ENCODE results near the gene CAMK1D. TPM values are rescaled to one million over a fixed set of nuclear protein-coding genes. Genes with fewer than 3 reads are reported as not detected.
A peak's percentile ranks its signal among the peaks of the same experiment; 100 is the strongest.

Gene CAMK1D
- total RNA-seq, 2 experiments from 2014 or later, result 19.0 to 25.6 TPM

GRCh38 chr10:12340371-12340770, 9.0 kb upstream of the CAMK1D start:
- Histone ChIP-seq H3K79me2 (ENCODE audit: insufficient read depth, low read depth, low read length) (no peaks in the 10 kb centered on the region), H2AFZ (ENCODE audit: low read length) (peak overlapping the region; percentile 57), H4K20me1 (ENCODE audit: insufficient read depth, low read length) (no peaks in the 10 kb centered on the region), H3K9me2 (ENCODE audit: insufficient read depth, low read length) (no peaks in the 10 kb centered on the region), H3K36me3 (ENCODE audit: insufficient read depth, low read length) (no peaks in the 10 kb centered on the region), H3K27ac (ENCODE audit: low read depth, low read length, poor library complexity, severe bottlenecking) (peak overlapping the region; percentile 100), H3K4me3 (ENCODE audit: low read depth, low read length, poor library complexity, severe bottlenecking) (peak overlapping the region; percentile 52), H3K9me3 (ENCODE audit: low read length) (peaks cover 5% of the 10 kb centered on the region; the same call in 1 of the 2 replicates), H3K4me1 (ENCODE audit: insufficient read depth, low read length, poor library complexity, severe bottlenecking) (peaks cover 74% of the 10 kb centered on the region), H3K4me2 (ENCODE audit: low read length) (peak overlapping the region; percentile 64)
- TF ChIP-seq CTCF (conservative IDR thresholded peaks at IDR 0.05; ENCODE audit: low read length), result no peak
- no peak for TF ChIP-seq EZH2phosphoT487 (IDR thresholded peaks at IDR 0.05; ENCODE audit: borderline replicate concordance, low read depth, low read length)
- POLR2A ChIA-PET, result interaction anchor here (0.6 to 2.5 kb wide), 6 partner anchors 9 to 112 kb away, joined by 3 to 12 read pairs (median 4); partner anchors contain the start of gene CAMK1D
- intact Hi-C loops (cut with micrococcal nuclease; ENCODE audit: unreplicated experiment), result loop anchor here (2.0 to 10.0 kb wide), 4 partner anchors 76 to 276 kb away; partner anchors contain the start of genes CDC123, DHTKD1 and NUDT5
- DNase-seq (ENCODE audit: low spot score), result peak; percentile 61
- CTCF ChIA-PET (ENCODE audit: unreplicated experiment), result interaction anchor here (0.5 to 1.3 kb wide), 2 partner anchors 72 to 145 kb away, joined by 4 to 6 read pairs; no protein-coding TSS in a partner anchor
- no TSS peak for BruUV-seq (replicated peaks)

- Histone ChIP-seq H3K36me3 (ENCODE audit: insufficient read depth, low read length) (no peaks in the 10 kb centered on the region), H3K4me1 (ENCODE audit: insufficient read depth, low read length, poor library complexity, severe bottlenecking) (peaks cover 80% of the 10 kb centered on the region), H3K4me2 (ENCODE audit: low read length) (peak overlapping the region; percentile 64), H4K20me1 (ENCODE audit: insufficient read depth, low read length) (no peaks in the 10 kb centered on the region), H3K27ac (ENCODE audit: low read depth, low read length, poor library complexity, severe bottlenecking) (peak overlapping the region; percentile 100), H2AFZ (ENCODE audit: low read length) (peak overlapping the region; percentile 57; the same call in 1 of the 2 replicates), H3K4me3 (ENCODE audit: low read depth, low read length, poor library complexity, severe bottlenecking) (peak overlapping the region; percentile 52), H3K9me2 (ENCODE audit: insufficient read depth, low read length) (no peaks in the 10 kb centered on the region), H3K9me3 (ENCODE audit: low read length) (peaks cover 5% of the 10 kb centered on the region; the same call in 1 of the 2 replicates), H3K79me2 (ENCODE audit: insufficient read depth, low read depth, low read length) (no peaks in the 10 kb centered on the region)
- BruUV-seq (replicated peaks), result no TSS peak
- peak; percentile 88 for DNase-seq (ENCODE audit: low spot score)
- ChIA-PET CTCF (ENCODE audit: unreplicated experiment) (interaction anchor here (0.5 to 1.3 kb wide), 2 partner anchors 72 to 144 kb away, joined by 4 to 6 read pairs; no protein-coding TSS in a partner anchor), POLR2A (interaction anchor here (1.0 to 2.5 kb wide), 3 partner anchors 8 to 19 kb away, joined by 5 to 12 read pairs (median 6); partner anchors contain the start of gene CAMK1D)
- TF ChIP-seq CTCF (conservative IDR thresholded peaks at IDR 0.05; ENCODE audit: low read length), result 0 out of 2 replicates have a peak, but pooled peaks have one; percentile 16
- TF ChIP-seq EZH2phosphoT487 (IDR thresholded peaks at IDR 0.05; ENCODE audit: borderline replicate concordance, low read depth, low read length), result no peak
- intact Hi-C loops (cut with micrococcal nuclease; ENCODE audit: unreplicated experiment), result loop anchor here (2.0 to 10.0 kb wide), 4 partner anchors 76 to 276 kb away; partner anchors contain the start of genes CDC123, DHTKD1 and NUDT5
These were observed 8.4 kb upstream of the CAMK1D start for GRCh38 chr10:12340937-12341336.

- CTCF ChIA-PET (ENCODE audit: unreplicated experiment), result no interaction called here
- DNase-seq (ENCODE audit: low spot score), result peak; percentile 45
These were observed 7.8 kb upstream of the CAMK1D start for GRCh38 chr10:12341526-12341925.

More at GRCh38 chr10:12341526-12341925, 7.8 kb upstream of the CAMK1D start:
- POLR2A ChIA-PET, result interaction anchor here (0.6 to 2.5 kb wide), 3 partner anchors 8 to 98 kb away, joined by 3 to 12 read pairs (median 4); partner anchors contain the start of gene CAMK1D
- Histone ChIP-seq H3K4me2 (ENCODE audit: low read length) (peak overlapping the region; percentile 64), H4K20me1 (ENCODE audit: insufficient read depth, low read length) (no peaks in the 10 kb centered on the region), H2AFZ (ENCODE audit: low read length) (peak overlapping the region; percentile 57; the same call in 1 of the 2 replicates), H3K79me2 (ENCODE audit: insufficient read depth, low read depth, low read length) (no peaks in the 10 kb centered on the region), H3K36me3 (ENCODE audit: insufficient read depth, low read length) (no peaks in the 10 kb centered on the region), H3K9me2 (ENCODE audit: insufficient read depth, low read length) (no peaks in the 10 kb centered on the region), H3K9me3 (ENCODE audit: low read length) (peaks cover 5% of the 10 kb centered on the region; the same call in 1 of the 2 replicates), H3K4me3 (ENCODE audit: low read depth, low read length, poor library complexity, severe bottlenecking) (peak overlapping the region; percentile 52), H3K27ac (ENCODE audit: low read depth, low read length, poor library complexity, severe bottlenecking) (peak overlapping the region; percentile 100), H3K4me1 (ENCODE audit: insufficient read depth, low read length, poor library complexity, severe bottlenecking) (peaks cover 85% of the 10 kb centered on the region)
- TF ChIP-seq EZH2phosphoT487 (IDR thresholded peaks at IDR 0.05; ENCODE audit: borderline replicate concordance, low read depth, low read length) (no peak), CTCF (conservative IDR thresholded peaks at IDR 0.05; ENCODE audit: low read length) (no peak)
- BruUV-seq (replicated peaks), result TSS peak; percentile 88
- intact Hi-C loops (cut with micrococcal nuclease; ENCODE audit: unreplicated experiment), result loop anchor here (2.0 to 10.0 kb wide), 4 partner anchors 77 to 277 kb away; partner anchors contain the start of genes CDC123, DHTKD1 and NUDT5

All from OCI-LY7 (cell line).